Embryonic facial prominence (tissue), 1 donor: Measurements from ENCODE around the gene PRPH2.
A peak's percentile ranks its signal among the peaks of the same experiment; 100 is the strongest.
"Not testable (repeated sequence)": the region's sequence is repeated elsewhere in the genome, so short reads cannot be mapped to it uniquely, and the experiment has no call there.

Experiments
- DNase-seq: peaks from one replicate; pipeline ENCODE4 v3.0.0-alpha.2; 2016; ENCODE audit errors: extremely low spot score

The PRPH2 gene

GRCh38 chr6:42698217-42698616 is 24.2 kb downstream of the PRPH2 start:
- no peak for DNase-seq

GRCh38 chr6:42697268-42697655 is 25.1 kb downstream of the PRPH2 start:
- no peak for DNase-seq

GRCh38 chr6:42696526-42697267 is 25.7 kb downstream of the PRPH2 start:
- no peak for DNase-seq

GRCh38 chr6:42694586-42694985 is 27.8 kb downstream of the PRPH2 start:
- DNase-seq: no peak

GRCh38 chr6:42693725-42694323 is 28.6 kb downstream of the PRPH2 start:
- no peak for DNase-seq

- no peak for DNase-seq
Observed at GRCh38 chr6:42692137-42692911, 30.1 kb downstream of the PRPH2 start.

- DNase-seq: no peak
Observed at GRCh38 chr6:42690872-42691271, 31.5 kb downstream of the PRPH2 start.

- no peak for DNase-seq
Observed at GRCh38 chr6:42690151-42690702, 32.2 kb downstream of the PRPH2 start.

GRCh38 chr6:42689371-42689770 is 33.0 kb downstream of the PRPH2 start:
- no peak for DNase-seq

- no peak for DNase-seq
Observed at GRCh38 chr6:42688281-42688680, 34.1 kb downstream of the PRPH2 start.

GRCh38 chr6:42679358-42679757 is 43.0 kb downstream of the PRPH2 start:
- DNase-seq: no peak

GRCh38 chr6:42674780-42675179 is 47.6 kb downstream of the PRPH2 start:
- no peak for DNase-seq

- not testable (repeated sequence) for DNase-seq
Observed at GRCh38 chr6:42674368-42674767, 48.0 kb downstream of the PRPH2 start.

GRCh38 chr6:42664718-42665117 is 57.7 kb downstream of the PRPH2 start:
- DNase-seq: no peak

GRCh38 chr6:42661540-42662153 is 60.8 kb downstream of the PRPH2 start:
- peak; percentile 66 for DNase-seq

GRCh38 chr6:42659806-42660205 is 62.6 kb downstream of the PRPH2 start:
- no peak for DNase-seq

- DNase-seq: no peak
Observed at GRCh38 chr6:42653851-42654250, 68.5 kb downstream of the PRPH2 start.

GRCh38 chr6:42652024-42652746 is 70.2 kb downstream of the PRPH2 start:
- DNase-seq: no peak
